IPS-NIHi7 (cell line): ENCODE data around the gene LEP.

Source experiments
- DNase-seq: peaks from one replicate; pipeline ENCODE4 v3.0.0; 2012; ENCODE audit warnings: mixed read lengths; ENCODE audit errors: extremely low spot score

The LEP gene

GRCh38 chr7:128247108-128247507 is 6.0 kb downstream of the LEP start:
- DNase-seq = no peak

- no peak for DNase-seq
Measured at GRCh38 chr7:128247640-128248194, 6.6 kb downstream of the LEP start.

GRCh38 chr7:128251337-128251736 is 10.3 kb downstream of the LEP start:
- no peak for DNase-seq

DNA sequence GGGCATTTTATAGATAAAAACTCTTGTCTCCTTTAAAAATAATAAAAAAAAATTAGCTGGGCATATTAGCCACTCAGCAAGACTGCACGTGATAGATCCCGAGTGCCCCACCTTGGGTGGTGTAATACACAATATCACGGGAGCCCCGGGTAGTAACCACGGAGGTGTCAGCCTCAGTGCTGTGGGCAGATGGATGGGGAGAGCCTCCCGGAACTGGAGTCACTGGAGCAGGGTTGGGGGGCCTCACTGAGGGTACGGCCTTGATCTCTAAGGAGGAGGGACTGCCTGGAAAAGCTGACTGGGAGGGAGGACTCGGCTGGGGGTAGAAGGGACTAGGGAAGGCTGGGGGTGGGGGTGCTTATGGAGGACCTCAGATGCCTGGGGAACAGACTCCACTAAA is 12.6 kb downstream of the LEP start:
- no peak for DNase-seq

DNA sequence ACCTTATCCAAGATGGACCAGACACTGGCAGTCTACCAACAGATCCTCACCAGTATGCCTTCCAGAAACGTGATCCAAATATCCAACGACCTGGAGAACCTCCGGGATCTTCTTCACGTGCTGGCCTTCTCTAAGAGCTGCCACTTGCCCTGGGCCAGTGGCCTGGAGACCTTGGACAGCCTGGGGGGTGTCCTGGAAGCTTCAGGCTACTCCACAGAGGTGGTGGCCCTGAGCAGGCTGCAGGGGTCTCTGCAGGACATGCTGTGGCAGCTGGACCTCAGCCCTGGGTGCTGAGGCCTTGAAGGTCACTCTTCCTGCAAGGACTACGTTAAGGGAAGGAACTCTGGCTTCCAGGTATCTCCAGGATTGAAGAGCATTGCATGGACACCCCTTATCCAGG is 13.4 kb downstream of the LEP start:
- DNase-seq = no peak

DNA sequence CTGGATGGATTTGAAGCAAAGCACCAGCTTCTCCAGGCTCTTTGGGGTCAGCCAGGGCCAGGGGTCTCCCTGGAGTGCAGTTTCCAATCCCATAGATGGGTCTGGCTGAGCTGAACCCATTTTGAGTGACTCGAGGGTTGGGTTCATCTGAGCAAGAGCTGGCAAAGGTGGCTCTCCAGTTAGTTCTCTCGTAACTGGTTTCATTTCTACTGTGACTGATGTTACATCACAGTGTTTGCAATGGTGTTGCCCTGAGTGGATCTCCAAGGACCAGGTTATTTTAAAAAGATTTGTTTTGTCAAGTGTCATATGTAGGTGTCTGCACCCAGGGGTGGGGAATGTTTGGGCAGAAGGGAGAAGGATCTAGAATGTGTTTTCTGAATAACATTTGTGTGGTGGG is 14.2 kb downstream of the LEP start:
- DNase-seq = no peak

- DNase-seq = no peak
Measured at GRCh38 chr7:128257458-128257857, 16.4 kb downstream of the LEP start.

DNA sequence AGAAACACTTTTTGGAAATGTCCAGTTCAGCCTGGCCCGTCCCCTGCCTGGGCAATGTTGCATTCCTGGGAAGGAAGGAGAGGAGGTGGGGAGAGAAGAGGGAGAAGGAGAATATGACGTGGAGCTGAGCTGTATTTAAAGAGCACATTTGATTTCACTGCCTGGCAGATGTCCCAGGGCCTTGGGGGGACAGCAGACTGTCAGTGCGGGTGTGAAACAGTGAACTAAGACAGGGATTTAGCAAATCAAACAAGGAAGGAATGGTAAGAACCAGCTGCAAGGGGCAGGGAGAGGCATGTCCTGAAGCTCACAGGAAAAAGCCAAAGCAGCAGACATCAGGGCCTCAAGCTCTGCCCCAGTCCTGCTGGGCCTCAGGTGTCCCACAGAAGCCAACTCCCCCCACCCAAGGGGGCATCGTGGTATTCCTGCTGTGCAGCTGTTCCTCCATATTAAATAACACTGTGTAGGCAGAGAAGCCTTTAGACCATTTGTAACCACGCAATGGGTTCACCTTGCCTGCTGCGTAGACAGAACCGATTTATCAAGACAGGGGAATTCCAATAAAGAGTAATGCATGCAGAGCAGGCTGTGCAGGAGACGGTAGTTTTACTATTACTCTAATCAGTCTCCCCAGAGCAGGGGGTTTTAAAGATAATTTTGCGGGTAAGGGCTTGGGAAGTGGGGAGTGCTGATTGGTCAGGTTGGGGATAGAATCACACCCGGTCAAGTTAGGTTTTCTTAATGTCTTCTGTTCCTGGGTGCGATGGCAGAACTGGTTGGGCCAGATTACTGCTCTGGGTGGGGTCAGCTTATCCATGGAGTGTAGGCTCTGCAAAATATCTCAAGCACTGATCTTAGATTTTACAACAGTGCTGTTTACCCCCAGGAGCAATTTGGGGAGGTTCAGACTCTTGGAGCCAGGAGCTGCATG is 18.3 kb downstream of the LEP start:
- no peak for DNase-seq

DNA sequence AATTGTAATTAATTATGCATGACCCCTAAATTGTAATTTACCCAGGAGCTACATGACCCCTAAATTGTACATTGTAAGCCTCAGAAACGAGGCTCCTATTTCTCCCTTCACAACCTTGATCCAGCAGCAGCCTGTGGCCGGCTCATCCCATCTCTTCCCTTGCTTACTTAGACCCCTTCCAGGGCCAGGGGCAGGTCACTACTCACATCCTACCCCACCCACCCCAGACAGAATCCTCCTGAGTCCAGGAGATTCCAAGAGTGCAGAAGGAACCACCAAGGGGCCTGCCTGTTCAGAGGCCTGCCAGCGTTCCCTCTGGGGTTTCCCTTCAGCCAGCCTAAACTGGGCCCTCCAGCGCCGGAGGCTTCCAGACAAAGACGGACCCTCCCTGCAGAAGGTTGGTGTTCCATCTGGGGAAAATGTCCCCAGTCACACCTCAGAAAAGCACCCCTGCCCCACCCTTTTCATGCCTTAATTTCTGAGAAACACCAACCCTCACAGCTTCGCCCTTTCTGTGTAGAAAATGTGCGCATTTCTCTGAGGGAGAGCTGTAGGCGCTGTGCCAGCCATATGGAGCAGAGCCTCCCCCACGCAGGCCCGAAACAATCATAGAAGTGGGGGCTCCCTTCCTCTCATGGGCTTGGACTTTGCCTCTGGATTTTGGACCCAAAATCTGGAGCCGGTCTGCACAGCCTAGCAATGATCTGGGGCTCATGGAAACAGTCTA is 19.2 kb downstream of the LEP start:
- DNase-seq = no peak

- no peak for DNase-seq
Measured at GRCh38 chr7:128262273-128263028, 21.4 kb downstream of the LEP start.

GRCh38 chr7:128263420-128263819 is 22.3 kb downstream of the LEP start:
- DNase-seq = peak; percentile 61

GRCh38 chr7:128264477-128264876 is 23.4 kb downstream of the LEP start:
- DNase-seq = no peak

DNA sequence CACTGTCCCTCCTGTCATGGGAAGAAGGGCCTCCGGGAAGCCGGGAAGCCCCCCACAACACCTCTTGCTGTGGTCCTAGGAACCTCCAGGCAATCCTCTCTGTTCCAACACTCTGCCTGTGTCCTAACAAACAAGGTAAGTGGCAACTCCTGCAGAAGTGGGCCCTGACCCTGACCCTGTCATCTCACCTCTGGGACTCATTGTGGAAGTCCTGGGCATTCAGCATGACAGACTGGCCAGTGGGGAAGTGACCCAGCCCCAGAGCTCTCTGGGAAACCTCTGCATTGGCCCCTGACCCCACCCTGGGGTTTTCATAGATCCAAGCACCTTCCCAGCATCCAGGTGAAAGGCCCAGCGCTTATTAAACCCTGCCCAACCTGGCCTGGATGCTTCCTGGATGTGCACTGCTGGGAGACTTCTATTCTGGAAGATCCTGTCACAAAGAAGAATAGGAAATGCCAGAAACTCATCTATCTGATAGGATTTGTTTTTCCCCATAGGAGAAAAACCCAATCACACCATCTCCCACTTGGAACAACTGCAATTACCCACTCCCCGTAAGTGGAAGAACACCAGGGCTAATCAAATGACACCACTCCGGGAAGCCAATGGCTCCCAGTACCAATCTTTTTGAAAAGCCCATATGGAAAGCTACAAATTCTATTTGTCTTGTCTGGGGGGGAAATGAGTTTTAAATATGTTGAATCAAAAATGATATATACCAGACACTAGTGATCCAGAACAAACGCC is 24.3 kb downstream of the LEP start:
- DNase-seq = no peak

DNA sequence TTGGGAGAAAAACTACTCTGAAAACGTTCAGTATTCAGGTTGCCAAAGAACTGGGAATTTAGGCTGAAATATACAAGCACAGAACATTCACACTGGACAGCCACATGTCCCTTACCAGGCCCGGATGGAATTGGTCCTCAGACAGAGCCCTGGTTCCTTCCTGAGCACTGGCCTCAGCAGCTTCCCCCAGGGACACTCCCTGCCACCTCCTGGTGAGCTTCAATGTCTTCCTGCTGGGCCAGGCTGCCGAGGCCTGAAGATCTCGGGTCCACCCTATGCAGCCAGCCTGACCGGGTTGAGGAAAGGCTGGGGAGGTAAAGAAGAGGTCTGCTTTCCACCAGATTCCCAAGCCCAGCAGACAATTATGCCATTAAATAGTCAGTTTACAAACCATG is 24.8 kb downstream of the LEP start:
- no peak for DNase-seq

GRCh38 chr7:128266529-128266882 is 25.4 kb downstream of the LEP start:
- DNase-seq = no peak

GRCh38 chr7:128266883-128267594 is 26.0 kb downstream of the LEP start:
- peak; percentile 78 for DNase-seq

- no peak for DNase-seq
Measured at GRCh38 chr7:128267595-128267924, 26.5 kb downstream of the LEP start.

DNA sequence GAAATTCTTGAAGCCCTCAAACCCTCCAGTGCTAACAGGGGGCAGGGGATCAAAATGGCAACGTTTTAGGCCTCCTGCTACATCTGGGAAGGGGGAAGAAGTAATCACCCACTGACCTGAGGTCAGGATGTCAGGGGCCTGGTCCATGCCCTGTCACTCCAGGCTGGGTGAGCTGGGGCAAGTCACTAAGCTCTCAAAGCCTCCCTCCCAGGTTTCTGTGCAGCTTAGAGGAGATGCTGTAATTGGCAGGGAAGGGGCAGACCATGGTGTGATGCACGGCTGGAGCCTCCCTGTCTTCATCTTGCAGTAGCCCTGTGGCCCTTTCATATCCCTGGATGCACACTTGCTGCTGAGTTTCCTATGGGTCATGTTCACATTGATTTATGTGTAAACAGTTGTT is 27.2 kb downstream of the LEP start:
- no peak for DNase-seq

DNA sequence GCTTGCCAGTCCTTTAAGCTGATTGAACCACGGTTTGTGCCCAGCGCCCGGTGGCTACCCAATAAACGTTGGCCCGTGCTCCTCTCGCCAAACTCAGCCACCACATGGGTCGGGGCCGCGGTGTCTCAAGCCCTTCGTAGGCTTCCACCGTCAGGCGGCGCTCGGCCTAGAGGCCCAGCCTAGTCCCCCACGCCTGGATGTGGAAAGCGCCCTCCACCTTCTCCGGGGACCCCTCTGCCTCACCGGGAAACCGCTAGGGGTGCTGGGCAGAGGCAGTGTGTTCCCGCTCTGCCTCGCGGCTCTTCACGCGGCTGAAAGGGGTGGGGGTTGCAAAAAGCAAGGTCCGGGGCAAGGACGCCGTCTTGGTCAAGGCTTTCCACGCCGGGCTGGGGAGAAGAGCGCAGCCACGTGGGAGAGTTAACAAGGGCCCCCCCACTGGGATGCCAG is 29.8 kb downstream of the LEP start:
- DNase-seq = no peak

GRCh38 chr7:128271471-128271941 is 30.4 kb downstream of the LEP start:
- no peak for DNase-seq
